Hematopoietic multipotent progenitor cell treated with erythropoietin and hydrocortisone succinate and interleukin-3 and kit ligand, for 15 days (in vitro differentiated cells): ENCODE results near the gene STARD3.

ENCODE experiments used
- DNase-seq: peaks from one replicate; pipeline ENCODE4 v3.0.0-alpha.2; 2015; ENCODE audit warnings: low spot score

Gene STARD3

DNA sequence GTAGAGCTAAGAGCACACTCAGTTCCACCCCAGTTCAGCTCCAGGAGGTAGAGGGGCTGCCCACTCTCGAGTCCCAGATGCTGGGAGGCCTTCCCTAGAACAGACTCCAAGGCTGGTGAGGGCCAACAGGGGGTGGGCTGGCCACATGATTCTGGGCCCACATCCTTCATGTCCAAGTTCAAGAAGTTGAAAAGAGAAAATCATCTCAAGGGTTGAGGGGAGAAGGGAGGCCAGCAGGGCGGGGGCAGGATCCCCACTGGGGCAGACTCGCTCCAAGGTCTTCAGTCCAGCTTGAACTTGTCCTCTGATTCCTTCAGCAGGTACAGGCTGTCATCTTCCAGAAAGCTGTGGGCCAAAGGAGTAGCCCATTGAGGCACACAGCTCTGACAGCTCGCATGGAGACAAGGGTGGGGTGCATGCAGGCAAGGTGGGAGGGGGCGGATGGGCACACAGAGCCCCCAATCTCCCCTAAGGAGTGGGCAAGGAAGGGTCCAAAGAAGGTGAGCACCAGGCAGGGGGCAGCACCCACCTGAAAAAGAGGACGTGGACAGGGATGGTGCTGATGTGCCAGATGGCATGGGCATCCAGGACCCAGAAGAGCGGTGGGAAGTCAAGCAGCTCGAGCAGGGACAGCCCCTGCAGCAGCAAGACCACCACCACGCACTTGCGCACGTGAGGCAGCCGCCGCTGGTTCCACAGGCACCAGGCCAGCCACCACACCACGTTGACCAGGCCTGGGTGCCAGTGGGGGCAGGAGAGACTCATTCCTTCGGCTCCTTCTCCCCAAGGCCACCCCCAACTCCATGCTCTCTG, 35.8 kb downstream of the STARD3 start:
- no peak for DNase-seq

DNA sequence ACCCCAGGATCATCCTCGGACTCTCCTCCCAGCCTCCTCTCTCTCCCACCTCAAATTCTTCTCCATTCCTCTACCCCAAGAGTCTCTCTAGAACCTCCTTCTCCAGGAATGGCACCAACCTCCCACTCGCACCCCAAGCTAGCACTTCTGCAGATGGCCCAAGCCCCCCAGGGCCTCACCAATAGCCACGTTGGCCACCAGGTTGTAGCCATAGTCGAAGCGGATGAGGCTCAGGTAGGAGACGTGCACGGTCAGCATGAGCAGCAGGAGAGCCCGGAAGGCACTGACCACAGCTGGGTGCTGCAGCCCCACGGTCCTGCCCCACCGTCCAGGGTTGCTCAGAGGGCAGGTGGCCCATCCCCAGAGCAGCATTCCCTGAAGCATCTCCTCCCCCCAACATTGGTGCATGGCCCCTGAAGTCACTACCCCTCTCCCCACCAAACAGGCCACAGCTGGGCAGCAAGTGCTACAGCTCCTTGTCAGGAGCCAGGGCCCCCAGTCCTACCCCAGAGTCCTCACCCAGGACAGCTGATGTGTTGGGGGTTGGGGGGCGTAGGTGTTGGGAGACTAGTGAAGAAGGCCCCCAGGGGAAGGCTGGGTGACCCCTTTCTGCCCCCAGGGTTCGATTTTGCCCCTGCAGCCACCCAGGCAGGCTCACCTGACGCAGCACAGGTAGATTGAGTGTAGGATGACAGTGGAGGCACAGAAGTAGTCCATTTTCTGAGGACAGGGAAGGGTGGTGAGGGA, 36.6 kb downstream of the STARD3 start:
- DNase-seq: no peak

DNA sequence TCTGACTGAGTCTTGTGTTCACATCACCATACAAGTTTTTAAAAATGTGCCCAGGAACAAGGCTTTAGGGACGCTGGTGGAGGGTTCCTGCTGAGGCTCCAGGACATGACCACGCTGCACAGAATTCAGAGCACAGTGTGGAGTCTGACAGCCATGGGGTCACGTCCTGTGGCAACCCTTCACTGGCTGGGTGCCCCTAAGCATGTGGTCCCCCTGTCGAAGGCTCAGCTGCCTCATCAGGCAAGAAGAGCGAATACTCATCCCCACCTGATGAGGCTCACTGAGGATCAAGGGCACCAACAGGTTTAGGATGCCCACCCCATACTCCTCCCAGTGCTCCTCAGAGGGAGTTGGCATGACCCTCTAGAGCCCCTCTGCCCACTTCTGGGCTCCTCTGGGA, 37.2 kb downstream of the STARD3 start:
- no peak for DNase-seq

DNA sequence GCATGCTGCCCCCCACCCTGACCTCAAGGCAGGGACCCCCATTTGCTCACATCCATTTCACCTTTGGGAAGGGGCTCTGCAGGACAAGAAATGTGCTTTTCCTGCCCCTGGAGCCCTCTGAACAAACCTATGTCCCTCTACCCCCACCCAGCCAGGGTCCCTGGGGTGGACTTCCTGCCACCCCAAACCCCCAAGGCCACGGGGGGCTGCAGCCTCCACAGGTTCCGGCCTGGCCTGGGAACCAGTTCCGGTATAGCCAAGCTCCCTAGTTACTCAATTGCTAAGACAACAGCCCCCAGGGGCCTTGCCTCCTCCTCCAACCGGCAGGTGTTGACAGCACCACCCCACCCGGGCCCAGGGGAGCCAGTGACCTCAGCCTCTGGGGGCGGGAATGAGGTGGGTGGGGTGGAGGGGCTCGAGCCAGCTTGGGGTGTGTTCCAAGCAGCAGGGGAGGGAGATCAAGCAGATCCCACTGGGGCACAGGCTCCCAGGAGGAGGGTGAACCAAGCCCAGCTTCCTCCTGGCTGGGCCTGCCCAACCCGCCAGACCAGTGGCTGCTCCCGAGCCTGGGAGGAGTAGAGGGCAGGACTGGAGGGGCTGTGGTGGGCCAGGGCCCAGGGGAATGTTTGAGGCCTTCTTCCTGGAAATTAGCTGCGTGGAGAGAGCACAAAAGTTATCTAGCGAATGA, 37.9 kb downstream of the STARD3 start:
- no peak for DNase-seq

DNA sequence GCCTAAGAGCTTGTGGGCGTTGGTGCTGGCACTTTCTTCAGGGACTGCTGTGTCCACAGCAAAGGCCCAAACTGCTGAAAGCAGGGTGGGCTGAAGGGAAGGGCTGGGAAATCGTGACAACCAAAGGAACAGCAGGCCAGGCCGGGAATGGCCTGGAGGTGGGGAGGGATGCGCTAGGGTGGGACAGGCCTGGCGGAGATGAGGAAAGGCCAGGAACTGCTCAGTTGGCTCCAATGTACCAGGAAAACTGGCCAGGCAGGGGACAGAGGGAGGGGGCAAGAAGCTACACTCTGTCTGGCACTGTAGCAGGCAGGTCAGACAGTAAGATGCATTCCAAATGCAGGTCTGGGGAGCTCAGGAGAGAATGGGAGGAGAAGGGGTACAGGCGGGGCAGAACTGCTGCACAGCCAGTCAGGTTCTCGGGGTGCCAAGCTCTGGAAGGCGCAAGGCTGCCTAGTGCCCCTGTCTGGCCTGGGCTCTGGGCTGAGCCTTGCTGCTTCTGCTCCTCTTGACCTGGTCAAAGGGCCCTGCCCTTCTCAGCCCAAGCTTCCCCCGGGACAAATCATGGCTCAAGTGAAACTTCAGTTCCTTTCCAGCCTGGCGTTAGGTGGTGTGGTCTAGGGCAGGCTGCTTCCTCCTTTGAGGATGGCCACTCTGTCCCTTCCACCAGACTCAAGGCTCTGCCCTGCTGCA, 38.6 kb downstream of the STARD3 start:
- no peak for DNase-seq

DNA sequence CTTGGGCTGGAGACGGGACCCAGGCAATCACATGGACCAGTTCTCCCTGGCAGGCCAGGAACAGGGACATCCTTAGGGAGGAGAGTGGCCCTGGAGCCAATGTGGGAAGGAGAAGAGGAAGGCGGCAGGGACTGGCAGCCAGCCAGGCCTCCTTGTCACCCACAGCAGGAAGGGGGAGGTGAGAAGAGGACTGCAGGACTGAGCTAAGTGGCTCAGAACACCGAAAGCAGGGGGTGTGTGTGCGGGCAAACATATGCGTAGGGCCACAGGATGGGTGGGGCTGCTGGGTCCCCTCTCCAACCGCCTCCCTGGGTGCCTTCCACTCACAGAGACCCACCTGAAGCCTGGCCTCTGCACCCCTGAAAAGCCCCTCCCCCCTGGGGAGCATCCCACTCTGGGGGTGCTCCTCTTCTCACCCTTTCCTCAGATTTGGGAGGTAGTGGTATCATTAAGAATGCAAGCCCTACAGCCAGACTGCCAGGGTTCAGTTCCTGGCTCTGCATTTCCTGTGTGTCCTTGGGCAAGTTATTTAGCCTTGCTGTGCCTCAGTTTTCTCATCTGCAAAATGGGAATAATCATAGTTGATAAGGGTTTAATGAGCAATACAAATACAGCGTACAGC, 39.4 kb downstream of the STARD3 start:
- DNase-seq: peak; percentile 30

DNA sequence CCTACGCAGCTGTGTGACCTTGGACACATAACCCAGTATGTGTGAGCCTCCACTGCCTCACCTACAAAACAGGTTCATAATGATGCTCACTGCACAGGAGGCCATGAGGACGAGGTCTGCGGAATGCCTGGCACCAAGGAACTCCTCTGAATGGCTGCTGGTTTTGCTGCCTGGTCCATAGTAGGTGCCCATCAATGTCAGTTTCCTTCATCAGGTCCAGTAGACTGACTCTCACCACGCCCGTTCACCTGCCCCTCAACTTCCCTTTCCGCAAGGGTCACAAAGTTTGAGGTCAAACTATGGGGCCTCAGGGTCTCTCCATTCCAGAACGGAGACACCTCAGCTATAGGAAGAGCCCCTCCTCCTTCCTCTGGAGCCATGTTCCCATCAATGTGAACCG, 40.1 kb downstream of the STARD3 start:
- no peak for DNase-seq

DNA sequence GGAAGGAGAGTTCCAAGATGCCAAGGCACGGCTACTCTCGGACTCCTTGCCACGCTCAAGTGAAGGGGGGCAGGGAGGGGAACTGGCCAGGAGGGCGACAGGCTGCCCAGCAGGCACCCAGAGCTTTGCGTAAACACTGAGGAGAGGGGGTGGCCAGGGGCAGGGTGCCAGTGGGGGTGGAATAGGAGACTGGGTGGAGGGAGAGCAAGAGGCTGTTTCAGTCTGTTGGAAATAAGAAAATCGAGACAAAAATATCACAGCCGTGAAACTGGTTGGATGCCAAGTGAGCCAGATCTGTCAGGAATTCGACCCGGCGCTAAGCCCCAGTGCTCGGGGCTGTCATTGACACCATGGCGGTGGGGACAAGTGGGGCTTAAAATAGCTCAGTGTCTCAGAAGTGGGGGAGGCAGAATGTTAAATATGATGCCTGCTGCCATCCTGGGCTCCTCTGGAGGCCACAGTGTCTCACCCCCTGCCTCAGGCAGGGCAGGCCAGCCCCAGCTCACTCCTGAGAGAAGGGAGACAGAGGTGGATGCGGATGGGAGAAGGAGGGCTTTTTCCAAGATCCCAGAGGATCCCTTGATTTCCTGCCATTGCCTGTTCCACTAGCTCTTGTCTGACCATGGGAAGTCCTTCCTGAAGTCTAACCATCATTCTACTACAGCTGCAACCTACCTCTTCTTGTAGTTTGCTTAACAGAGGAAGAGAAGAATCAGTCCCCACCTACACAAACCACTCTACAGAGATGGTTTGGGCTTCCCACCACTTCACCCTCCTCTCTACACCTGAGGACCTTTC, 40.8 kb downstream of the STARD3 start:
- no peak for DNase-seq

DNA sequence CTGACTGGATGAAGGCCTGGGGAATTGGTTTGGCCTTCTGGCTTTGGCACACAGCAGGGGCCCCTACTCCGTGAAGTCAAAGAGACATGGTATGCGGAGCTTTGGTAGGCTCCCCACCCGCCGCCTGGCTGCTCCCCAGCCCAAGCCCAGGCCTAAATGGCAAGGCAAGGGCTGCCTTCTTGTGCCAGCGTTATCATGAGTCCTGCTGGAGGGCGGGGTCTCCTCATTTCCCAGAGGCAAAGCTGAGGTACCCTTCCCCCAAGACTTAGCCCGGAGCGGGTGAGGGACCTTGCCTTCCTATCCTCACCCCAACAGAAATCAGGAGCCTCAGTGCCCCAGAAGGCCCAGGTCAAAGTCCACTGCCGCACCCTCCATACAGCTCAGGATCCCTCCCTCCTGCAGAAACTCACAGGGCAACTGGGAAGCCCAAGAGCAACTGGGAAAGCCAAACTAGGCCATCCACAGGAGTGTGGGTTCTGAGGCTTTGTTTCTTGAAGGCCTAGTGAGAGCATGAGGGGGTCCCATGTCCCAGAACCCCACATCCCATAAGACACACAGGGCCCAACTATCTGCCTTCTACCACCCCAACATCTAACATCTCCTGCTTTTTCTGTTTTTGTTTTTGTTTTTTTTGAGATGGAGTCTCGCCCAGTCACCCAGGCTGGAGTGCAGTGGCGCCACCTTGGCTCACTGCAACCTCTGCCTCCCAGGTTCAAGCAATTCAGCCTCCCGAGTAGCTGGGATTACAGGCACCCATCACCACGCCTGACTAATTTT, 41.6 kb downstream of the STARD3 start:
- DNase-seq: no peak

DNA sequence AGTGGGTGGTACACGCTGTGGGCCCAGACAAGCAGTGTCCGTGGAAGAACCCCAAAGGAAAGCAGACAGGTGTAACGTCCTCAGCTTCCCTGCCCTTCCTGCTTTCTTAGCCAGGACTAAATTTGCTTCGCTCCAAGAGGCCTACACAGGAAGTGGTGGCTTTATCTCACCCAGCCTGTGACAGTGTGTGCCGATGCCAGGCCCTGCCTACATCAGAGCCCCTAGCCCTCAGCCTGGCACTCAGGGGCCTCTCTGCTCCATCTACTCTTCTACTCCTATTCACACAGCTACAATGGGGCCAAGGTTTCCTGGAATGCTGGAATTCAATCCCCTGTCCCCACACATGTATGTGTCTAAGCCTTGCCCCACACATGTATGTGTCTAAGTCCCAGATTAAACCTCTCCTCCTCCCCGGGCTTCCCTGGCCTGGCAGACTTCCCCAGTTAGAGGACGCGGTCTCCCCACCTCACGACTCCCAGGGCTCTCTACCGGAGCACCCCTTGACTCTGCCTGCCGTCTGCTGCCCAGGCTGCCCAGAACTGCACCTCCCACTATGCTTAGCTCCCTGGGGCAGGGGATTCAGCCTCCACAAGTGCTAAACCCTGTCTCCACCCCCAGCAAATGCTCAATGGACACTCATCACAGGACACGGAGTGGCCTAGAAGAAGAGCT, 42.7 kb downstream of the STARD3 start:
- peak; percentile 43 for DNase-seq

DNA sequence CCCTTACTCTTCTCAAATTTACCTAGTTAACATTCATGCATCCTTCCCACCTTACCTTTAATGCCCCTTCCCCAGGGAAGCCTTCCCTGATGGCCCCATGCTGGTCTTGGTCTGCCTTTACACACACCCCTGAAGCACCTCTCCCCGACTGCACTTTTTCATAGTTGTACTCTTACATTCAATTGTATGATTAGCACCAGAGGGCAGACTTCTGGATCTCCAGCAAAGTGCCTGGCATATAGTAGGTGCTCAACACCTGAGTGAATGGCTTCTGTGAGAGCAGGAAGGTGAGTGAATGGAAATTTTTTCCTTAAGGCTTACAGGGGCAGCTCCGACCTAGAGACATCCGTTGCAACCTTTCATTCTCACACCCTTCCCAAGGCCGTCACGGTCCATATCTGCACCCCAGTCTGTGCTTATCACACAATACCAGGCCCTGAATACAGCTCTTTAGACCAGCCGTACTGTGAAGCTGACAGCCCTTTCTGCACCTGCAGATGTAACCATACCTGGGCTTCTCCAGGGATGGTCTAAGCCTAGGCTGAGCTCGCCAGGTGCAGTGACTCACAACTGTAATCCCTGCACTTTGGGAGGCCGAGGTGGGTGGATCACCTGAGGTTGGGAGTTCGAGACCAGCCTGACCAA, 46.5 kb downstream of the STARD3 start:
- peak; percentile 53 for DNase-seq

DNA sequence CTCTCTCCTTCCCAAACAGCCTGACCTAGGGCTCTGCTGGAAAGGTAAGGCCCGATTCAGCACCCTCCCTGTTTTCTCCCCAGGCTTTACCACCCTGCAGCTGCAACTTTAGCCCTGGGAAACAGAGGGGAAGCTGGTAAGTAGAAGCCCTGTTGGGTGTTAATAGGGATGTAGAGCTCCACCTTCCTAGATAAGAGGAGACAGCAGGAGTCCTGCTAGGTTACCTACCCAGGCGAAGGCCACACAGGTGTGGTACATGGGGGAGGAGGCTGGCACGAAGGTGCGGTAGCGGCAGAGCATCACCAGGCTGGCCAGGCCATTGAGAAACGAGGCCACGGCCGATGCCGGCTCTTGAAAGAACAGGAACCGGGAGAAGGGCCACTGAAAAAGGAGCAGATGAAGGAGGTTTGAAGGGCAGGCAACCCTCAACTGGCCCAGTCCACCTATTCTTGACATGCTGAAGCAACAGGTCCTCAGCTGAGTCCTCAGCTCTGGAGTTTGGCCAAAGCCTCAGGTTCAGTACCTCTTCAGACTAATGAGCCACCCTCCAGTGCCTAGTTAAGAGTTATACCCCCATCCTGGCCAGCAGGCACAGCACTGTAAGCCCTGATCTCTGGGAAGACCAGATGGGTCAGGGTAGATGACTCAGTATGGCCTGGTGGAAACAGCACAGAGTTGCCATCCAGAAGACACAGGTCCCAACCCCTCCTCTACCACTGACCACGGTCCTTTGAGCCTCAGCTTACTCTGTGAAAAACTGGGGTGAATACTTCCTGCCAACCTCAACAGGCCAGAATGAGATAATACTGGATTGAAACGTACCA, 47.6 kb downstream of the STARD3 start:
- DNase-seq: no peak

DNA sequence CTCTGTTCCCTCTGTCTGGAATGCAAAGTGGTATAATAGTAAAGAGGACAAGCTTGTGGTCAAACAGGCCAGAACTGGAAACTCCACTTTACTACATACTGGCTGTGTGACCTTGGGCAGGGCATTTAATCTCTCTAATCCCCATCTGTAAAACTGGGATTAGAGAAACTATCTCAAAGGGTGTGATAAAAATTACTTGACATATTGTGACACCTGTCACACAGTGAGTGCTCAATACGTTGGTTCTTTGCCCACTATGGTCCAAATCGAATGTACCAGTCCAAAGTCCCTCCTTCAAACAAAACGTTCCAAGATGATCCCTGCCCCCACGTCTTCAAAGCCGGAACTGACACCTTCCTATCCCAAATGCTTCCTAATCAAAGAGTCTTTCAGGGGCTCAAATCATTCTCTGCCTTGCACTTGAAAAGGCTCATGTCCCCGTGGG, 50.2 kb downstream of the STARD3 start:
- DNase-seq: no peak

DNA sequence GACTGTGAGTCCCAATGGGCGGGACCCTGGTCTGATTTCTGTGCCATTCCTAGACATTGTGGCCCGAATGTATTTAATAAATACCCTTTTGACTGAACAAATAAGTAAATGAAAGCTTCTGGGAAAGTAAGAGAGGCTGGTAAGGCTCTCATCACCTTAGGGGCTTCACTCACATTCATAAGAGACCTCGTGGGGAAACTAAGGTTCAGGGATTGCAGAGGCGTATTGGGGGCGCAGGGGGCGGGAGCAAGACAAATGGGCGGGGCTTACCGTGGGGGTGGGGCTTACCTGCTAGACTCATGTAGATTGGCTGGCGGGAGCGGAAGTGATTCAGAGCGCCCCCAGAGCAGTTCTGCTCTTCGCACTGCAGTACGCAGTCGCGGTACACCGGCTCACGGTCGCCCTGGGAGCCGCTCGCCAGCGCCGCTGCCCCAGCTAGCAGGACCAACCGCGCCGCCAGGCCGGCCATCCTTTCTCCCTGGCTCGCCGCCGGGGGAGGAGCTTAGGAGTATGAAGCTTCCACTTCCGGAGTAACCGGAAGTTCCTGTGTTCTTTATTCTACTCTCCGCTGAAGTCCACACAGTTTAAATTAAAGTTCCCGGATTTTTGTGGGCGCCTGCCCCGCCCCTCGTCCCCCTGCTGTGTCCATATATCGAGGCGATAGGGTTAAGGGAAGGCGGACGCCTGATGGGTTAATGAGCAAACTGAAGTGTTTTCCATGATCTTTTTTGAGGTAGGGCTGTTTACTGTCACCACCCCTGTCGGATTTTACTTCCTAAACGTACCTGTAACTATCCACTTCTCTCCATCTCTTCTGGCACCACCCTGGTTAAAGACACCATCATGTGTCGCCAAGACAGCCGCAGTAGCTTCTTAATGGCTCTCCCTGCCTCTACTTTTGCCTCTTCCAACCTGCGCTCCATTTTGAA, 50.9 kb downstream of the STARD3 start, which contains the start of gene PGAP3:
Gene PGAP3, minus strand, starts transcription at position 512 of the 929 bp plus-strand sequence. Its CDS starts 43 bp downstream, at position 469.
- DNase-seq: peak; percentile 86

DNA sequence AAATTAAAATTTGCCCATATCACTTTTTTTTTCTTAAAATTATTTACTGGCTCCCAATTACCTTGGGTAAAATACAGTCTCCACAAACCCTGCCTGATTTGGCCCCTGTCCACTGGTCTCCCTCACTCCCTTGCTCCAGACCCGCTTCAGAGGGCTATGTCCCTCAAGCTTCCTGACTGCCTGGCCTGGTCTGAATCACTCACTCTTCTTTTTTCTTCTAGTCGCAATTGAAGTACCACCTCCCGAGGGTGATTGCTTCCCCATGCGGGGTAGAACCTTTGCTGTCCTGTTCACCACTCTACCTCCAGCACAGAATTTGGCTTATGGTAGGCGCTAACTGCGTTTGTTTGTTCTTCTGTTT, 51.5 kb downstream of the STARD3 start:
- no peak for DNase-seq

DNA sequence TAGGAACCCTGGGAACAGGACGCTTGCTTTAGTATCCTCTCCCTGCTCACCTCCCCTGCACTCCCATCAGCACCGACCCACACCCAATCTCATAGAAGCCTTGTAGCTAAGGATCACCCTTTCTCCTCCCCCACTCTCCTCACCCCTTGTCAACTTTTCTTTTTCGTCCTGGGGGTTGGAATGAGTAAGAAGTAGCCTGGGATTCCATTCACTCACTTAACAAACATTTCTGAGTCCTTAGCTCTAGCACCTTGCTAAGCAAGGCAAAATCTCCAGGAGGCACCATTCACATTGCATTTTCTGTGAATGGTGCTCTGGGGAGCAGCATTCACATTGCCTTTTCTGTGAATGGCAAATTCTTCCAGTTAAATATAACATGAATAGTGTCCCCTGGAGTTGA, 52.0 kb downstream of the STARD3 start:
- DNase-seq: no peak

DNA sequence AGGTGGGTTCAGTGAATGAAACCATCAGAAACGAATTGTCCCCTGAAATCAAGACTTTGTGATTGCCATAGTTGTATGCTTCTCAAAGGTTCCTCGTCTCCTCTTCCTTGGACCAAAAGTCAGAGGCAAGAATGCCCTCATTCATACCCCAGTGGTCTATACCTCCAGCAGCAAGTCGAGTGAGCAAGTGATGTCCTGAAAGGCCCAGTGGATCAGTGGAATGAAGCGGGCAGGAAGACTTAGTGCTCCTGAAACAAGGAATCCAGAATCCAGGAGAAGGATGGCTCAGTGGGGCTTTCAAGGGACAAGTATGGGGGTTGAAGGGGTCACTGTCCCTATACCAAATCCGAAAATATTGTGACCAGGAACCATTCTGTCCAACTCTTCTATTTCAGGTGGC, 57.6 kb downstream of the STARD3 start:
- DNase-seq: no peak
